NK-92 (cell line): ENCODE results near the gene RAVER1.
"Not testable (repeated sequence)": the region's sequence is repeated elsewhere in the genome, so short reads cannot be mapped to it uniquely, and the experiment has no call there.

Experiments used
- DNase-seq: peaks from one replicate; lab custom pipeline; 2025; ENCODE audit not compliant: unreplicated experiment; lab: John Stamatoyannopoulos, UW

The RAVER1 gene

DNA sequence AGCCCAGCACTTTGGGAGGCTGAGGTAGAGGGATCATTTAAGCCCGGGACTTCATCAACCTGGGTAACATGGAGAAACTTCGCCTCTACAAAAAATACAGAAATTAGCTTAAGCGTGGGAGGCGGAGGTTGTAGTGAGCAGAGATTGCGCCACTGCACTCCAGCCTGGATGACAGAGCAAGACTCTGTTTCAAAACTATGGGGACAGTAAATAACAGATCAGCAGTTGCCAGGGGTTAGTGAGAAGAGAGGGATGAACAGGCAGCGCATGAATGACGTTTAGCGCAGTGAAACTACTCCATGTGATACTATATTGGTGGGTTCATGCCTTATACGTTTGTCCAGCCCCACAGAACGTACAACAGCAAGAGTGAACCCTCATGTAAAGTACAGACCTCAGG lies 13.2 kb upstream of the RAVER1 start:
- no peak for DNase-seq

GRCh38 chr19:10344780-10345179 lies 11.5 kb upstream of the RAVER1 start:
- no peak for DNase-seq

DNA sequence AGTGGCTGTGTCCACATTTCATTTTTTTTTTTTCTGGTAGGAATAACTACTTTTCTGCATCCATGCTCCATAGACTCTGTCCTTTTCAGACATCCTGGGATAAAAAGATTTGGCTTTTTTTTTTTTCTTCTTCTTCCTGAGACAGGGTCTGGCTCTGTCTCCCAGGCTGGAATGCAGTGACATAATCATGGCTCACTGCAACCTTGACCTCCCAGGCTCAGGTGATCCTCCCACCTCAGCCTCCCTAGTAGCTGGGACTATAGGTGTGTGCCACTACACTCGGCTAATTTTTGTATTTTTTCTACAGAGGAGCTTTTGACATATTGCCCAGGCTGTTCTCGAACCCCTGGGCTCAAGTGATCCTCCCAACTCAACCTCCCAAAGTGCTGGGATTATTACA lies 10.2 kb upstream of the RAVER1 start:
- no peak for DNase-seq

DNA sequence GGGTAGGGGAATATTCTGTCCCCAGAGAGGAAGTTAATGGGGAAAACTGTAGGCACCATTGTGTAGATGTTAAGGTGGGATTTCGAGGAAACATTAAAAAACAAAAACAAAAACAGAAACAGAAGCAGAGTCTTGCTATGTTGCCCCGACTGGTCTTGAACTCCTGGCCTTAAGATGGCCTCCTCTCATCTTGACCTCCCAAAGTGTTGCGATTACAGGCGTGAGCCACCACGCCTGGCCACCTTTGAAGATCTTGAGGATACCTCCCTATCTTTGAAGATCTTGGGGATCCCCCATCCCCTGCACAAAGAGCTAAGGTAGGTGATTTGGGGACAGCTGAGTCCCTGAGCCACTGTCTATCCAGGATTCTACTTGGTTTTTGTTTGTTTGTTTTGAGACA lies 6.6 kb upstream of the RAVER1 start:
- DNase-seq, result no peak

DNA sequence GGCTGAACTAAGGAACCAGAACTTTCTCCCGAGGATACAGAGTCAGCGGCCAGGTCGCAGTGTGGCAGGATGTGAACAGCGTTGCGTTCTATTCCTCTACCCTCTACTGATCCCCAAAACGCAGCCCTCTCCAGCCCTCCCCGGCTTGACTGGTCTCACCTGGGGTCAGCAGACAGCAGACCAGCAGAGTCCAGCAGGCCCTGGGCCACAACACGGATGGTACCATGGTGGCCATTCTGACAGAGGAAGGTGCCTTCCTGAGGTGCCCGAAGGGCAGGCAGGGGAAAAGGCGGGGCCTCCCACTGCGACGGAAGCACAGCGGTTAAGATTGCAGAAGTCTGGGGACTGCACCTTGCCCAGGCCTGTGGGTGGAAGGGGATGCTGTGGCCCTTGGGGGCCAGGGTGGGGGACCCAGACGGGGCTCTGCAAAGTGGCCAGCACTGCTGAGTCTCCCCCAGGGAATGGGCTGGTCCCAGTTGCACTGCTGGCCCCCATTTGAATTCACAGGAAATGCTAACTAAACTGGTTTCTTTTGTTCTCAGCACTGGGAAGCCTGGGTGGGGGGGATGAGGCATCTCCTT lies 6.1 kb upstream of the RAVER1 start, which contains the start of gene ICAM3:
Gene ICAM3, minus strand, starts transcription at position 245 of the 581 bp plus-strand sequence. Its CDS starts 10 bp downstream, at position 235.
- no peak for DNase-seq

DNA sequence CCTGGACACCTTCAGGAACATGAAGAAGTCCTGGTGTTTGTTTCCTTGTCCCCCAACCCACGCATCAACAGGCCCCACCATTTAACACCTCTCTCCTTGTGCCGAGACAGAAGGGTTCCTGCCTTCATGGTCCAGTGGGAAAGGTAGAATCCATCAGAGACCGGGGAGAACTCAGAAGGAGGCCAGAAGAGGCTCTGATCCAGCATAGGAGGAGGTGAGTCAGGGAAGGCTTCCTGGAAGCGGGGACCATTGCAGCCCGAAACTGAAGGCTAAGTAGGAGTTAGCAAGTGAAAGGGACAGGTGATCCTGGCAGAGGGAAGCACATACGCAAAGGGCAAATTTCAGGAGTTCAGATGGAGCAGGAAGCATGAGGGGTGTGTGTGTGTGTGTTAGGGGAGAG lies 5.6 kb upstream of the RAVER1 start:
- DNase-seq, result no peak

DNA sequence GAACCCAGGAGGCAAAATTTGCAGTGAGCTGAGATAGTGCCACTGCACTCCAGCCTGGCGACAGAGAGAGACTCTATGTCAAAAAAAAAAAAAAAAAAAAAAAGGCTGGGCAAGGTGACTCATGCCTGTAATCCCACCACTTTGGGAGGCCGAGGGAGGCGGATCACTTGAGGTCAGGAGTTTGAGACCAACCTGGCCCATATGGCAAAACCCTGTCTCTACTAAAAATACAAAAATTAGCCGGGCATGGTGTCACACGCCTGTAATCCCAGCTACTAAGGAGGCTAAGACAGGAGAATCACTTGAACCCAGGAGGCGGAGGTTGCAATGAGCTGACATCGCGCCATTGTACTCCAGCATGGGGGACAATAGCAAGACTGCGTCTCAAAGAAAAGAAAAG lies 3.4 kb upstream of the RAVER1 start:
- not testable (repeated sequence) for DNase-seq

GRCh38 chr19:10335352-10335985 lies 2.1 kb upstream of the RAVER1 start:
- DNase-seq, result no peak

GRCh38 chr19:10334588-10335351 lies 1.4 kb upstream of the RAVER1 start:
- DNase-seq, result no peak

DNA sequence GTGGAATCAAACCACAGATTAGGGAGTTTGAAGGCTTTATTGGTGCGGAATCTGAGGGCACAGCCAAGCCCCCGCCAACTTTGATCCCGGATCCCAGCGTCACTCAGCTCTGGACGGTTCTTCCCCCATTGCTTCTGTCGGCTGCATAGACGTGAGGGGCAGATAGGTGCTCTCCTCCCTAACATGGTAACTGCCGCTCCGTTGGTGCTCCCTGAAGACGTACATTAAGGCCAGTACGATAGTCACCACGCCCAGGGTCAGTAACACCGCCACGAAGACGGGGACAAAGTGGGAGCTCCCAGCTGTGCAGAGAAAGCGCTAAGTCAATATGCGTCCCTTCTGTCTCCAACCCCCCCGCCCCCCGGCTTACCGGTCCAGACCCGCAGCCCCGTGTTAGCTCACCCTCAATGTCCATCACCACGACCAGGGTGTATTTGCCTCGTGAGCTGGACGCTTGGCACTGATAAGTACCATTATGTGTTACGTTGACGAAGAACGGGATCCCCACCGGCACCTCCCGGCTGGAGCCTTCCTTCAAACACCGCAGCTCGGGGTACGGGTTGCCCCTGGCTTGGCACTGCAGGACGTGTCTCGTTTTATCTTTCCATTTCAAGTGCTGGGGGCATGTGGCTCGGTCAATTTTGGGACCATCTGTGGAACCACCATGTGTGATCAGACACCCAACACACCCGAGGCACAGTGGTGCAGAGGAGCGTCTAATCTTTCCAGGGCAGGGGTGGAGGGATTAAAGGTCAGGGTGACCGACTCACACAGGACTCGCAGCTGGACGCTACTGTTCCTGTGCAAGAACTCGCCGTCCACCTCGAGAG lies 644 bp upstream of the RAVER1 start:
- DNase-seq, result no peak

- DNase-seq, result no peak
These were observed 968 bp downstream of the RAVER1 start for GRCh38 chr19:10332158-10332964.

DNA sequence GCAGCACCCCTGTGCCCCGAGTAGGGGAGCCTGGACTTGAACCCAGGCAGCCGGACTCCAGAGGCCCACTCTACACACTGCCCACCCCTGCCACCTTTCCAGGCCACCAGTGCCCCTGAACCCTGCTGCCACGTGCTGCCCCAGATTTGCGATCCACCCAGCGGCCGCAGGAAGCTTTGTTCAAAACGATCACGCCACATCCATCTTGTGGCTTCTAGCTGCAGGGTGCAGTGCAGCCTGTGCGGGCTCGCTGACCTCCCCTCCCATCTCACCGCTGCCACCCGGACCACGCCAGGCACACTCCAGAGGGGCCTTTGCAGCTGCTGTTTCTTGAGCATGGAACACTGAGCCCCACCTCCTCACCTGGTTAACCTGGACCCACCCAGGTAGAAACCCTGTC lies 3.8 kb downstream of the RAVER1 start:
- DNase-seq, result no peak

- no peak for DNase-seq
These were observed 4.5 kb downstream of the RAVER1 start for GRCh38 chr19:10328558-10329429.

GRCh38 chr19:10327793-10328192 lies 5.5 kb downstream of the RAVER1 start:
- DNase-seq, result no peak

GRCh38 chr19:10325732-10326131 lies 7.6 kb downstream of the RAVER1 start:
- no peak for DNase-seq

DNA sequence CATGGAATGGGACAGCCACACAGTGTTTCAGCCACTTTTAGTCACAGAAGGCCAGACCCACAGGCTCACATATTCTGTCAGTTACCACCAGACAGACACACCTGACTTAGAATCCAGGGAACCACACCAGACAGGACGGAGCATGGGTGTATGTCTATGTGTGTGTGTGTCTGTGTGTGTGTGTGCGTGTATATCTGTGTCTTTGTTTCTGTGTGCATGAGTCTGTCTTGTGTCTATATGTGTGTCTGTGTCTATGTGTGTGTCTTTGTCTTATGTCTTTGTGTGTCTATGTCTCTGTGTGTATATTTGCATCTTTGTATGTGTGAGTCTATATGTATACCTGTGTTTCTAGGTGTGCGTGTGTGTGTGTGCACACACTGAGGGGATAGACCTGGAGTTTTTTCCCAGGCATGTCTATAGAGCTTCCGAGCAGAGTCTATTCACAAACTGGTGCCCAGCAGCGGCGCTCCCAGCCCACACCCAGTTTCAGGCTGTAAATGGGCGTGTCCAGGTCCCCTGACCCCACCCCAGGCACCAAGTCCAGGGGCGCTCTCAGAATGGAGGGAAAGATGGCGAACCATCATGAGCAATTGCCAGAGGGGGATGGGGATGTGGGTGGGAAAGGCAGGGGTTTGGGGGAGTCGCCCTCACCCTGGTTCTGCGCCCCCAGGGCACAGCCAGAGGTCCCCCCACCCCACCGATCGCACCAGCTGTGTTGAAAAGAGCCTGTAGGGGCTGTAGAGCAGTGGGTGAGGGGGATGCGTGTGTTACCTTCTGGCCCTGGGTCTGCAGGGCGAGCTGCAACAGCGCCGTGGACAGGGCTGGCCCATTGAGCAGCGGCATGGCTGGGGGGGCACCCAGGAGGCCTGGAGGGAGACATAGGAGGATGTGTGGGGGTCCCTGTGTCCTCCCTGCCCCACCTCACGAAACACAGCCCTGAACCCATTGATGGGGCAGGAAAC lies 11.2 kb downstream of the RAVER1 start:
- no peak for DNase-seq

DNA sequence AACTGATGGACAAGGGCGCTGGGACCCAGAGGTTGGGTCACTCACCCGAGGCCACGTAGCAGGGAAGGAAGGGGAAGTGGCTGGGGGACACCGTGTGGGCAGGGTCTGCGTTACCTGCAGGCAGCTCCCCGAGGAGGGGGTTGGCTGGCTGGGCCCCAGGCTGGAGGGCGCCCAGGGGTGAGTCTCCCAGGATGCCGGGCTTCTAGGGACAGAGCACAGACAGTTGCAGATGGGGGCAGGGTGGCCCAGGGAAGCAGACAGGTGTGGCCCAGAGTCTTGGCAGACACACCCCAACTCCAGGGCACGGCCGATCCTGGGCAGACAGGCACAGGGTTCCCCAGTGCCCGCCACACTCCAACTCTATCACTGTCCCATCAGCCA lies 11.9 kb downstream of the RAVER1 start:
- no peak for DNase-seq

DNA sequence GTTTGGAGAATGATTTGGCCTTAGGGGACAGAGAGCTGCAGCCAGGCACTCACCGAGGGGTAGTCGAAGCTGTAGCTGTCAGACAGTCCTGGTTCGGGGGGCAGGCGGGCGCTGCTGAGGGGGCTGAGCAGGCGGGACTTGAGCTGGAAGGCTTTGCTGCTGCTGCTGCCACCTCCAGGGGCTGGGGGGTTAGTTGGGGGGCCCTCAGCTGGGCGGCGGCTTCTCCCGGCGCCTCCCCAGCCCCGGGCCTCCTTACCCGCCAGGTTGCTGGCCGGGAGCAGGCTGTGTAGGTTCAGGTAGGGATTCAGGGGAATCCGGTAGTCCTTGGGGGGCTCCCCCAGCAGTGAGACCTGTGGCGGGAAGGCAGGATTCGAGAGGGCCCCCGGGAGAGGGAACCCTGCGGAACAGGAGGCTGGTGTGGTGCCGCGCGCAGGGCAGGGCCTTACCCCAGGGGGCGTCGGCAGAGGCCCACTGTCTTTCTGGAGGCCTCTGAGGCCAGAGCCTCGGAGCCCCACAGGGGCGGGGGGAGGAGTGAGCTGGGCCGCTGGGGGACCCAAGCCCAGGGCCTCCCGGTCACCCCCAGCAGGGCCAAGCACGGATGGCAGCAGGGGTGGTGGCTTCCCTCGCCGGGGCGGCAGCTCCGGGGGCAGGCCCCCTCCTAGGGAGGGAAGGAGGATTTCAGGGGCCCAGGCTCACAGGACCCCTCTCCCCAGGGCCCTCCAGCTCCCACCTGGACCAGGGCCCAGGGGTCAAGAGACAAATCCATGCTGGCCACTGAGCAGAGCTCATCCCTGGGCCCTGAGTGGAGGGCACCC lies 12.5 kb downstream of the RAVER1 start:
- no peak for DNase-seq
